Body of pancreas (tissue), 4 donors: ENCODE results near the gene C16orf74. TPM values are rescaled to one million over a fixed set of nuclear protein-coding genes. Genes with fewer than 3 reads are reported as not detected.

Experiments used
- ATAC-seq: fragments of 150-250 bp; one replicate; pipeline ENCODE4 v1.9.1; 2016
- DNase-seq, 4 donors: peaks; one replicate each; pipeline ENCODE4 v3.0.0-alpha.2; 2019
- H3K27ac ChIP-seq, 4 donors: fragments of 200-600 bp; sonication (generic); 1 replicate in 3 of 4; 2 replicates in 1 of 4; pipeline versions ENCODE4 v1.5.1 to v1.6.1; 2016 to 2019; ENCODE audit warnings: mild to moderate bottlenecking in 1 of 4, mixed read lengths in 1 of 4, moderate library complexity in 1 of 4
- H3K27me3 ChIP-seq, 2 donors: fragments of 200-600 bp; sonication (generic); one replicate each; pipeline ENCODE4 v1.6.0; 2016; ENCODE audit warnings: mild to moderate bottlenecking in 1 of 2
- H3K36me3 ChIP-seq, 2 donors: fragments of 200-600 bp; sonication (generic); replicated peaks in 1 of 2; 2 replicates each; pipeline ENCODE4 v1.5.1; 2016; ENCODE audit warnings: low read depth in 2 of 2; ENCODE audit not compliant: insufficient read depth in 1 of 2
- H3K4me1 ChIP-seq: fragments of 200-600 bp; sonication (generic); one replicate; pipeline ENCODE4 v1.6.0; 2016
- H3K4me3 ChIP-seq, 2 donors: fragments of 200-600 bp; sonication (generic); 1 replicate in 1 of 2; 2 replicates in 1 of 2; pipeline ENCODE4 v1.5.1; 2016 to 2019
- H3K9me3 ChIP-seq, 3 donors: fragments of 200-600 bp; sonication (generic); 1 replicate in 2 of 3; 2 replicates in 1 of 3; pipeline ENCODE4 v1.5.1; 2016
- POLR2A ChIP-seq, 3 donors: fragments of 450-650 bp; IDR thresholded peaks; one replicate each; pipeline ENCODE4 v1.6.1; 2016; ENCODE audit warnings: antibody characterized with exemption in 3 of 3, mild to moderate bottlenecking in 2 of 3
- WGBS, 2 donors: methylation state at CpG; one replicate each; pipeline ENCODE4 v1.1.5; 2017; 5-methylcytosine and 5-hydroxymethylcytosine counted together
- intact Hi-C: fragments of 100-400 bp; cut with DNase I; formaldehyde crosslinking; loops from one replicate; pipeline ENCODE4 v1.15.1; 2023
- total RNA-seq, 2 donors: library from RNA; depleted of rRNA; stranded (reverse); fragments of >200 nt; gene quantifications; one replicate each; pipeline ENCODE4 v1.1.0, GENCODE V29; 2016
- TF ChIP-seq, protein P1 (sequence below), 7 experiments: fragments of 450-650 bp in 4 of 7; fragments of 200-600 bp in 3 of 7; sonication (generic) in 3 of 7; IDR thresholded peaks; one replicate each; pipeline ENCODE4 v1.5.1; 2016 to 2019; ENCODE audit warnings: antibody characterized with exemption in 7 of 7

Gene C16orf74
- total RNA-seq, 2 donors from 2014 or later: 1.0 to 5.9 TPM

DNA sequence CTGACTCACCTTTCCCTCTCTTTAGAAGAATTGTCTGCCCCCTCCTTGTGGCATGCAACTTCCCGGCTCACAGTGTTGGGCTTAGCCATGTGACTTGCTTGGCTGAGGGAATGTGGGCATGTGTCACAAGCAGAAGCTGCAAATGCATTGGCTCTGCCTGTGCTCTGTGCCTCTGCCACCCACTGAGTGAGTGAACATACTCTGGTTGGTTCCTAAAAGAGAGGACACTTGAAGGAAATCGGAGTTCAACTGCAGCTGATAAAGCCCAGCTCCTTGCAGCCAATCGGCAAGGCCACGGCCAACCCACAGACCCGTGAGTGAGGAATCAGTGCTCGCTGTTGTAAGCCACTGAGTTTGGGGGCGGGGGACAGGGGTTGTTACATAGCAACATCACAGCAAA is 51.3 kb downstream of the C16orf74 start:
- WGBS, 2 donors: 65 to 76% methylated on average over 6 to 7 of the region's 7 CpGs
- H3K9me3 ChIP-seq: no peaks in the 10 kb centered on the region
- H3K27me3 ChIP-seq: no peaks in the 10 kb centered on the region
- no peak overlapping the region for H3K4me3 ChIP-seq
- no peak for TF ChIP-seq POLR2A (IDR thresholded peaks at IDR 0.05)
- TF ChIP-seq, protein P1, sequence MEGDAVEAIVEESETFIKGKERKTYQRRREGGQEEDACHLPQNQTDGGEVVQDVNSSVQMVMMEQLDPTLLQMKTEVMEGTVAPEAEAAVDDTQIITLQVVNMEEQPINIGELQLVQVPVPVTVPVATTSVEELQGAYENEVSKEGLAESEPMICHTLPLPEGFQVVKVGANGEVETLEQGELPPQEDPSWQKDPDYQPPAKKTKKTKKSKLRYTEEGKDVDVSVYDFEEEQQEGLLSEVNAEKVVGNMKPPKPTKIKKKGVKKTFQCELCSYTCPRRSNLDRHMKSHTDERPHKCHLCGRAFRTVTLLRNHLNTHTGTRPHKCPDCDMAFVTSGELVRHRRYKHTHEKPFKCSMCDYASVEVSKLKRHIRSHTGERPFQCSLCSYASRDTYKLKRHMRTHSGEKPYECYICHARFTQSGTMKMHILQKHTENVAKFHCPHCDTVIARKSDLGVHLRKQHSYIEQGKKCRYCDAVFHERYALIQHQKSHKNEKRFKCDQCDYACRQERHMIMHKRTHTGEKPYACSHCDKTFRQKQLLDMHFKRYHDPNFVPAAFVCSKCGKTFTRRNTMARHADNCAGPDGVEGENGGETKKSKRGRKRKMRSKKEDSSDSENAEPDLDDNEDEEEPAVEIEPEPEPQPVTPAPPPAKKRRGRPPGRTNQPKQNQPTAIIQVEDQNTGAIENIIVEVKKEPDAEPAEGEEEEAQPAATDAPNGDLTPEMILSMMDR (IDR thresholded peaks at IDR 0.05): no peak
- intact Hi-C loops: no loop called here
- ATAC-seq: no peak
- no peaks in the 10 kb centered on the region for H3K4me1 ChIP-seq
- no peak overlapping the region for H3K27ac ChIP-seq
- peak in 2 of 4 donors; percentile 31 to 62 for DNase-seq
- no peaks in the 10 kb centered on the region for H3K36me3 ChIP-seq

DNA sequence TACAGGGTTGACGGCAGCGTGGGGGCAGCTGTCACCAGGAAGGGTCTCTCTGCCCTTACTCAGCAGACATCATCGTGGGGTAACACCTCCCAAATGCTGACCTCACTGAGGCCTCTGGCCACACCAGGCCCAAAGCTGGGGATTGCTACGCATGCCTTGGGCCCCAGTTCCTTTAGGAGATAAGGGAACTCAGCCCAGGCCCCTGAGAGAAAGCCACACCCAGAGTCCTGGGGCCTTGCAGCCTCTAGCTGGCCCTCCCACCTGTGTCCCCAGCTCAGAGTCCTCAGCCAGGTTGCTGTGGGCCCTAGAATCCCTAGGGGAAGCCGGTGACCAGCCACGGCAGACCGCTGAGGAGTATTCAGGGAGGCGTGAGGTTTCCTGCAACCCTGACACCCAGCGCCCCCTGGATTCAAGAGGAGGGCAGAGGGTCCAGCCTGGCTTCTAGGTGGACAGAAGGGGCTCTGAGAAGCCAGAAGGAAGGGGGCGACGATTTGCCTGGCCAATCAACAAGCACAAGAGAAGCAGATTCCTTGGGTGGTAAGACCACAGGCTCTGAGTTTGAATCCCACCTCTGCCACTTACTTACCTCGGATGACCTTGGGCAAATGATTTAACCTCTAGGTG is 51.8 kb downstream of the C16orf74 start:
- DNase-seq (no peak), ATAC-seq (no peak)
- H3K27me3 ChIP-seq: no peaks in the 10 kb centered on the region
- WGBS, 2 donors: 74 to 91% methylated on average over 7 to 12 of the region's 12 CpGs
- no peak for TF ChIP-seq POLR2A (IDR thresholded peaks at IDR 0.05)
- TF ChIP-seq, protein P1 (IDR thresholded peaks at IDR 0.05): no peak
- H3K36me3 ChIP-seq: no peaks in the 10 kb centered on the region
- intact Hi-C loops: no loop called here
- H3K4me1 ChIP-seq: no peaks in the 10 kb centered on the region
- no peaks in the 10 kb centered on the region for H3K9me3 ChIP-seq
- no peak overlapping the region for H3K4me3 ChIP-seq
- no peak overlapping the region for H3K27ac ChIP-seq

DNA sequence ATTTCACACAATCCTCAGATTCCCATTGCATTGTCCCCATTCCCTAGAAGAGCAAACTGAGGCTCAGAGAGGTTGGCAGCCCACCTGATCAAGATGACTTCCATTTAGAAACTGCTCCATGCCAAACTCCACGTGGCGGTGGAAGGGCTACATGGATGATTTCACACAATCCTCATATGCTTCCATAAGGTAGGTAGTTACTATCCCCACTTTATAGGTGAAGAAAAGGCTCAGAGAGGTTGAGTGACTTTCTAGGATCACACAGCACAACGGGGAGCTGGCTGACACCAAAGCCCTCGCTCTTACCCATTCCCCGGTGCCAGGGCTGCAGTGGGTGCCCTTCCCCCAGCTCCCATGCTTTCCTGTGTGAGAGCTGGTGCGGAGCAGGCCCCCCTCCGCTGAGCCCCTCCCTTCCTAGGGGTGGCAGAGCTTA is 52.4 kb downstream of the C16orf74 start:
- DNase-seq (no peak), ATAC-seq (no peak)
- no peak overlapping the region for H3K27ac ChIP-seq
- no peaks in the 10 kb centered on the region for H3K9me3 ChIP-seq
- intact Hi-C loops: no loop called here
- WGBS, 2 donors: 63 to 85% methylated on average over 3 to 7 of the region's 7 CpGs
- TF ChIP-seq, protein P1 (IDR thresholded peaks at IDR 0.05): no peak
- TF ChIP-seq POLR2A (IDR thresholded peaks at IDR 0.05): no peak
- H3K36me3 ChIP-seq: no peaks in the 10 kb centered on the region
- H3K4me1 ChIP-seq: no peaks in the 10 kb centered on the region
- no peaks in the 10 kb centered on the region for H3K27me3 ChIP-seq
- H3K4me3 ChIP-seq: no peak overlapping the region

DNA sequence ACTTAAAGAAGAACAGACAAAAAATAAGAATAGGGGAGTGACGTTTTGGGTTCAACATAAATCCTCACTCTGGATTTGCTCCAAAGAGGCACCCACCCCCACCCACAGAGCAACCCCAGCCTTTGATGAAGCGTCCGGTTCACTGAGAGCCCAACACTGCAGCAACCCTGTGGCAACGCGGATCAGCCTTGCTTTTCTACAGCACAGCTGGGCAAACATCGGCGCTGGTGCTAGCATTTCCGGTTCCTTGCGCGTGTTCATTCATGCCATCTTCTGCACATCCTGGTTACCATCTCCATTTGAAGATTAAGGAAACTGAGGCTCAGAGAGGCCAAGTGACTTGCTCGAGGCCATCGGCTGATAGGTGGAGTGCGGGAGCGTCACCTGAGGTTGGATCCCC is 53.5 kb downstream of the C16orf74 start:
- ATAC-seq (no peak), DNase-seq (peak in 1 of 4 donors; percentile 46)
- no peak overlapping the region for H3K4me3 ChIP-seq
- no peaks in the 10 kb centered on the region for H3K27me3 ChIP-seq
- no peak overlapping the region for H3K27ac ChIP-seq
- no peaks in the 10 kb centered on the region for H3K9me3 ChIP-seq
- WGBS, 2 donors: 45 to 47% methylated on average over 14 of the region's 14 CpGs
- no peaks in the 10 kb centered on the region for H3K4me1 ChIP-seq
- intact Hi-C loops: no loop called here
- no peaks in the 10 kb centered on the region for H3K36me3 ChIP-seq
- TF ChIP-seq POLR2A (IDR thresholded peaks at IDR 0.05): no peak
- TF ChIP-seq, protein P1 (IDR thresholded peaks at IDR 0.05): no peak

DNA sequence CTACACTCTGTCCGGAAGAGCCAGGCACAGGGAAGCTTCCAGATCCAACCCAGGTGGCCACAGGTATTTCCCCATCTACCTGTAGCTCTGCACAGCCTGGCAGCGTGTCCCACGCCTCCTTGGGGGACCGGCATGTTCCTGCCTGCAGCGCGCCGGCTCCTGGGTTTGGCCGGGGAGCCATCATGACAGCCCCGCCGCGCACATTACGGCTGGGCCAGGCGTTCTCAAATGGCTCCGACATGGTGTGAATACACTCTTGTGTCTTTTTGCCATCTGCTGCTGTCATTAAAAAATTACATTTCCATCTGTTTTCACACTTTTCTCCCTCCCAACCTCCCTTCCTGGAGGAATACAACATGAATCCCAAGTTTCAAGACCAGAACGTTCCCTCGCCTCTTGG is 54.1 kb downstream of the C16orf74 start:
- DNase-seq: no peak
- 79 to 89% methylated on average over 8 to 16 of the region's 16 CpGs for WGBS, 2 donors
- Histone ChIP-seq H3K27ac (no peak overlapping the region), H3K4me1 (no peaks in the 10 kb centered on the region), H3K4me3 (no peak overlapping the region), H3K36me3 (no peaks in the 10 kb centered on the region), H3K27me3 (no peaks in the 10 kb centered on the region), H3K9me3 (no peaks in the 10 kb centered on the region)
- ATAC-seq: no peak
- TF ChIP-seq, protein P1 (IDR thresholded peaks at IDR 0.05): no peak
- intact Hi-C loops: no loop called here
